Measurements from ENCODE around the gene ELF1.
"Not testable (repeated sequence)": the region's sequence is repeated elsewhere in the genome, so short reads cannot be mapped to it uniquely, and the experiment has no call there.

ELF1 gene

GRCh38 chr13:40980461-40980860 is 38.7 kb downstream of the ELF1 start:
- DNase-seq: no peak

GRCh38 chr13:40979232-40979631 is 39.9 kb downstream of the ELF1 start:
- DNase-seq: no peak

GRCh38 chr13:40978109-40978508 is 41.0 kb downstream of the ELF1 start:
- not testable (repeated sequence) for DNase-seq

- no peak for DNase-seq
Measured at GRCh38 chr13:40975441-40975840, 43.7 kb downstream of the ELF1 start.

GRCh38 chr13:40974460-40975407 is 44.4 kb downstream of the ELF1 start:
- DNase-seq: no peak

GRCh38 chr13:40973409-40973808 is 45.7 kb downstream of the ELF1 start:
- DNase-seq: no peak

- no peak for DNase-seq
Measured at GRCh38 chr13:40971321-40971720, 47.8 kb downstream of the ELF1 start.

- no peak for DNase-seq
Measured at GRCh38 chr13:40970803-40971202, 48.3 kb downstream of the ELF1 start.

GRCh38 chr13:40969169-40969901 is 49.8 kb downstream of the ELF1 start:
- DNase-seq: no peak

- no peak for DNase-seq
Measured at GRCh38 chr13:40968416-40969000, 50.6 kb downstream of the ELF1 start.

- DNase-seq: no peak
Measured at GRCh38 chr13:40966298-40966697, 52.8 kb downstream of the ELF1 start.

GRCh38 chr13:40963927-40964326 is 55.2 kb downstream of the ELF1 start:
- no peak for DNase-seq

GRCh38 chr13:40961826-40962225 is 57.3 kb downstream of the ELF1 start:
- DNase-seq: no peak

GRCh38 chr13:40961214-40961613 is 57.9 kb downstream of the ELF1 start:
- DNase-seq: no peak

GRCh38 chr13:40960716-40961115 is 58.4 kb downstream of the ELF1 start:
- no peak for DNase-seq

- DNase-seq: no peak
Measured at GRCh38 chr13:40958655-40959054, 60.5 kb downstream of the ELF1 start.

- no peak for DNase-seq
Measured at GRCh38 chr13:40946485-40946884, 72.6 kb downstream of the ELF1 start.

- DNase-seq: no peak
Measured at GRCh38 chr13:40943073-40943472, 76.0 kb downstream of the ELF1 start.

GRCh38 chr13:40941581-40941980 is 77.5 kb downstream of the ELF1 start:
- DNase-seq: no peak

- DNase-seq: no peak
Measured at GRCh38 chr13:40940841-40941240, 78.3 kb downstream of the ELF1 start.

GRCh38 chr13:40933508-40934204 is 85.5 kb downstream of the ELF1 start:
- no peak for DNase-seq

- DNase-seq: no peak
Measured at GRCh38 chr13:40932252-40932651, 86.9 kb downstream of the ELF1 start.

GRCh38 chr13:40931719-40932118 is 87.4 kb downstream of the ELF1 start:
- DNase-seq: no peak

All from activated CD4-positive, CD25-positive, alpha-beta regulatory T cell treated with anti-CD3 and anti-CD28 coated beads, Interleukin-2, amount 50 U/mL, for 72 hours (primary cell).